ENCODE measurements around the gene GASK1A. TPM values are rescaled to one million over a fixed set of nuclear protein-coding genes. Genes with fewer than 3 reads are reported as not detected.

Gene GASK1A
- total and polyA plus RNA-seq, 2 of the 8 experiments (the other 6 are each of a cell fraction or from before 2014, with no cell fraction given) = 4.7 to 7.9 TPM

DNA sequence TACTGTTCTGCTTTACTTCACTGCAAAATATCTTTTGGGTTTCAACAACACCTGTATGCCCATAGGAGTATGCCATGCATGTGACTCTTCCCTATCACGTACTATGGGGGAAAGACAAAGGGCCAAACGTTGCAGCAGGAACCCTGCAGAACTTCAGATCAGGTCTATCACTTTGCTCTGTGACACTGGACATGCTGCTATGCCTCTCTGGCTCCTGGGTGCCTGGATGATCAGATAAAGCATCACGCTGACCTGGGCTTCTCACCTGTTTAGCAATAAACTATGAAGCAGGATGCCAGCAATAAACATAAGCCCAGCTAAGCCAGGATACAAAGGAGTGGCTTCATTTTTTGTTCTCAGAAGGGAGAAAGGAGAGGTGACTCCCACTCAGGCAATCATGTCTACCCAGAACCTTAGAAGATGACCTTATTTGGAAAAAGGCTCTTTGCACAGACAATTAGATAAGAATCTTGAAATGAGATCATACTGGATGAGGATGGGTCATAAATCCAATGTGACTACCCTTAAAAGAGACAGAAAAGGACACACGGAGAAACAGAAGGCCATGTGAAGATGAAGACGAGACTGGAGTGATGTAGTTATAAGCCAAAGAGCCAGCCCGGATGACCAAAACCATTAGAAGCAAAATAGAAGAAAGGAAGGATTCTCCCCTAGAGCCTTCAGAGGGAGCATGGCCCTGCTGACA lies 107.5 kb downstream of the GASK1A start:
- Histone ChIP-seq H3K4me1 (replicated peaks in 1 of 4; ENCODE audit: control insufficient read depth in 3 of 4, insufficient read depth in 4 of 4, low read length in 3 of 4) (no peaks in the 10 kb centered on the region), H3K14ac (ENCODE audit: insufficient read length) (no peak overlapping the region), H2BK12ac (ENCODE audit: low read depth, low read length) (no peak overlapping the region), H2AK5ac (ENCODE audit: low read depth, low read length) (no peak overlapping the region), H3K79me2 (ENCODE audit: control insufficient read depth in 1 of 2, insufficient read depth in 2 of 2, low read length in 2 of 2) (no peaks in the 10 kb centered on the region), H3K4ac (replicated peaks; ENCODE audit: insufficient read length, low read depth, low read length) (no peak overlapping the region), H3K18ac (ENCODE audit: extremely low read depth, low read length) (no peak overlapping the region), H3K23me2 (ENCODE audit: low read depth, low read length) (no peaks in the 10 kb centered on the region), H3K4me2 (ENCODE audit: insufficient read depth in 1 of 2, low read depth in 2 of 2, low read length in 2 of 2) (no peak overlapping the region), H3K27ac (ENCODE audit: low read depth, low read length) (no peak overlapping the region), H3K36me3 (ENCODE audit: control insufficient read depth in 2 of 4, insufficient read depth in 4 of 4, low read length in 3 of 4) (0 out of 8 replicates have a peak, but pooled peaks cover 0 to 3% (median 0%) of the 10 kb centered on the region in 4 experiments), H2AFZ (ENCODE audit: low read length) (no peak overlapping the region), H3K9me3 (ENCODE audit: insufficient read depth in 2 of 2, low read depth in 1 of 2, low read length in 1 of 2) (peaks cover 7 to 12% of the 10 kb centered on the region in 2 experiments; a peak in 3 of 4 replicates), H2BK20ac (ENCODE audit: low read length) (no peak overlapping the region), H4K91ac (replicated peaks; ENCODE audit: insufficient read length, low read length) (no peak overlapping the region), H3K4me3 (ENCODE audit: extremely low read depth in 1 of 4, insufficient read depth in 2 of 4, low read depth in 3 of 4, low read length in 4 of 4) (no peak overlapping the region), H3K27me3 (replicated peaks in 1 of 4; ENCODE audit: control insufficient read depth in 3 of 4, extremely low read depth in 1 of 4, insufficient read depth in 3 of 4, low read length in 3 of 4) (no peaks in the 10 kb centered on the region), H4K20me1 (replicated peaks in 1 of 2; ENCODE audit: control insufficient read depth in 1 of 2, insufficient read depth in 2 of 2, low read length in 2 of 2) (no peaks in the 10 kb centered on the region), H4K8ac (ENCODE audit: extremely low read depth, insufficient read depth, low read length) (no peak overlapping the region), H4K5ac (ENCODE audit: insufficient read length, low read depth, low read length) (no peak overlapping the region), H3K79me1 (ENCODE audit: low read depth, low read length) (no peaks in the 10 kb centered on the region; the same call in 1 of the 2 replicates), H3K9ac (replicated peaks in 1 of 4; ENCODE audit: extremely low read depth in 1 of 4, low read depth in 3 of 4, low read length in 3 of 4) (no peak overlapping the region), H2BK120ac (replicated peaks; ENCODE audit: low read depth, low read length) (no peak overlapping the region), H3K23ac (ENCODE audit: insufficient read length) (no peak overlapping the region), H2BK15ac (ENCODE audit: low read length) (no peak overlapping the region), H2BK5ac (ENCODE audit: low read depth, low read length) (no peak overlapping the region), H3K56ac (replicated peaks; ENCODE audit: insufficient read length, low read depth, low read length) (no peak overlapping the region)
- 85% methylated on average over 6 of the region's 6 CpGs; no CpG with 5 or more reads in 1 of the 2 experiments for WGBS, 2 experiments (ENCODE audit: extremely low coverage in 1 of 2, insufficient coverage in 1 of 2, insufficient read length in 1 of 2, insufficient replicate concordance in 2 of 2, low coverage in 1 of 2, low lambda C conversion rate in 2 of 2, missing lambda C conversion rate in 1 of 2)
- ChIA-PET POLR2A (ENCODE audit: partially characterized antibody) (interaction anchor here (1.1 kb wide), 1 partner anchor 37 kb away, joined by 3 read pairs; no protein-coding TSS in a partner anchor), CTCF (ENCODE audit: partially characterized antibody) (interaction anchor here (0.8 to 3.4 kb wide), 5 partner anchors 15 to 125 kb away, joined by 4 to 27 read pairs (median 7); no protein-coding TSS in a partner anchor)
- FAIRE-seq (no peak), DNase-seq (ENCODE audit: low read depth in 1 of 2, low spot score in 2 of 2) (no peak)
- TF ChIP-seq JUN (IDR thresholded peaks at IDR 0.05; ENCODE audit: low read depth, low read length) (no peak), ASH2L (IDR thresholded peaks at IDR 0.05; ENCODE audit: low read length) (no peak)
